Effector memory CD8-positive, alpha-beta T cell (primary cell): ENCODE results near the gene HEATR5B.
A peak's percentile ranks its signal among the peaks of the same experiment; 100 is the strongest.

Experiments used
- ATAC-seq: fragments of 150-1000 bp; cut with Tn5 transposase; replicated peaks from 2 replicates; pipeline ENCODE4 v1.10.0; 2021; ENCODE audit warnings: mild to moderate bottlenecking, moderate library complexity
- DNase-seq, 3 experiments: peaks; one replicate each; pipeline ENCODE4 v3.0.0; 2021
- H3K27ac Mint-ChIP-seq, 2 donors: one replicate each; pipeline ENCODE4 v1.8.0; 2022; ENCODE audit warnings: mild to moderate bottlenecking in 2 of 2, mixed read lengths in 2 of 2, moderate library complexity in 2 of 2
- H3K27me3 Mint-ChIP-seq, 2 donors: one replicate each; pipeline ENCODE4 v1.8.0; 2022; ENCODE audit warnings: mixed read lengths in 2 of 2
- H3K36me3 Mint-ChIP-seq: one replicate; pipeline ENCODE4 v1.8.0; 2022; ENCODE audit warnings: mild to moderate bottlenecking, moderate library complexity, mixed read lengths; ENCODE audit not compliant: insufficient read depth
- H3K4me1 Mint-ChIP-seq, 2 donors: one replicate each; pipeline ENCODE4 v1.8.0; 2022; ENCODE audit warnings: low read depth in 2 of 2, mixed read lengths in 2 of 2
- H3K4me3 Mint-ChIP-seq, 2 donors: one replicate each; pipeline ENCODE4 v1.8.0; 2022; ENCODE audit warnings: mild to moderate bottlenecking in 2 of 2, mixed read lengths in 2 of 2, moderate library complexity in 2 of 2
- H3K9me3 Mint-ChIP-seq, 2 donors: one replicate each; pipeline ENCODE4 v1.8.0; 2022; ENCODE audit warnings: mixed read lengths in 2 of 2
- total RNA-seq, 9 experiments: gene quantifications; one replicate each; lab custom pipeline; 2026; lab: John Stamatoyannopoulos, UW

Gene HEATR5B
- total RNA-seq: 68.3 to 171 (median 91.4) reads per million in 9 experiments

DNA sequence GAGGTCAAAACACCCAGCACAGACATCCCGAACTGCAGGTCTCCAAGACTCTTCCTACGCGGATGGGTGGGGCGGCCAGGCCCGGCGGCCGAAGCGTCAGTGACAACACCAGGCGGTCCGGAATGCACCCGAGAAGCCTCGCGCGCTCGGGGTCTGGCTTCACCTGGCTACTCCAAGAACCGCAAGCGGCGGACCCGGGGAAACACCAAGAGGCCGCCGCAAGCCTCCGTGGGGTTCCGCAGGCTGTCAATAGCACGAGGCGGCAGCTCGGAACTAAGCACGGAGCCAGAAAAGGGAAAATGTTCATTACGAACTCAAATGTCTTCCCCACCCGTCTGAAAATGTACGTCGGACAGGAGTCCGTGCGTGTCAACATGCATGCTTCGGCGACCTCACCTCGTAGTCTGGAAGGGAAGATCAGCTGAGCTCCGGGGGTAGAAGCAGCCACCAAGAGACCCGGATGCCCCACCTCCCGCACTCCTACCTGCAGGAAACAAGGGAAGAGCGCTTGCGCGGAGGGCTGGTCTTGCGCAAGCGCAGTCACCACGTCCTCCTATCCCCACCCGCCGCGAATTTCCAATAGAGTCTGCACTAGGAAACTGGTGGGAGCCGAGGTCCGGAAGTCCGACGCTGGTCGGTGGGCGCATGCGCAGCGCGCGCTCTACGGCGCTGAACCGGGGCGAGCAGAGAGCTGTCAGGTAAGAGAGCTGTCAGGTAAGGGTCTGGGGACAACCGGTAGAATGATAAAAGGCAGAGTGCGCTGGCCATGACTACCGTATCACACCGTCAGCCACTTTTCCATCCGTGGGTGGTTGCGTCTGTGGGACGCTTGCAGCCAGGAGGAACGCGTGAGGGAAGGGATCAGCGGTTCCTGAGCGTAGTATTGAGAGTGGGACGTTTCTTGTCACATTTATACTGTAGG is at the start of gene HEATR5B, which contains the start of gene GPATCH11:
Gene HEATR5B, minus strand, starts transcription at position 500 of the 922 bp plus-strand sequence. CDS start 958 bp downstream, outside the sequence.
Gene GPATCH11, plus strand, starts transcription at position 646 of the 922 bp plus-strand sequence. CDS start 3,864 bp downstream, outside the sequence.
- ATAC-seq (peak; percentile 80), DNase-seq (peak; percentile 82 to 85 (median 83))
- H3K4me3 Mint-ChIP-seq: no peak within 1 kb of the TSS
- H3K27ac Mint-ChIP-seq: no peak within 1 kb of the TSS
- H3K27me3 Mint-ChIP-seq: no peaks in the 10 kb centered on the region
- H3K4me1 Mint-ChIP-seq: peaks cover 35 to 57% of the 10 kb centered on the region in 2 donors
- no peaks in the 10 kb centered on the region for H3K9me3 Mint-ChIP-seq
- peaks cover 9% of the 10 kb centered on the region for H3K36me3 Mint-ChIP-seq

DNA sequence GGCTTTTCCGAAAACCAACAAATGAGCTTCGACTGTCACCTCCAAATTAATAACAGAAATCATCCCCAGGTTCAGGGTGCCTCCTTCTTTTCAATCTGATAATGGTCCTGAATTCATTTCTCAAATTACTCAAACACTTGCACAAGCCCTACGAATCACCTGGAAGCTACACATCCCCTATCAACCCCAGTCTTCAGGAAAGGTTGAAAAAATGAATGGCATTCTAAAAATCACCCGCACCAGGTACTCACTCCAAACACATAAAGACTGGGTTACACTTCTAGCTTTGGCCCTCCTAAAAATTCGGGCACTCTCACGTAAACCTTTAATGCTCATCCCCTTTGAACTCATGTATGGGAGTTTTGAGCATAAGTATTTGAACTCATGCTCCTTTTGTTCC is 48.7 kb upstream of the HEATR5B start:
- H3K27me3 Mint-ChIP-seq: no peaks in the 10 kb centered on the region
- DNase-seq: no peak
- peaks cover 2 to 6% of the 10 kb centered on the region in 2 donors for H3K4me1 Mint-ChIP-seq
- ATAC-seq: no peak
- peaks cover 30% of the 10 kb centered on the region for H3K36me3 Mint-ChIP-seq
- H3K4me3 Mint-ChIP-seq: no peak overlapping the region
- no peak overlapping the region for H3K27ac Mint-ChIP-seq
- H3K9me3 Mint-ChIP-seq: no peaks in the 10 kb centered on the region

DNA sequence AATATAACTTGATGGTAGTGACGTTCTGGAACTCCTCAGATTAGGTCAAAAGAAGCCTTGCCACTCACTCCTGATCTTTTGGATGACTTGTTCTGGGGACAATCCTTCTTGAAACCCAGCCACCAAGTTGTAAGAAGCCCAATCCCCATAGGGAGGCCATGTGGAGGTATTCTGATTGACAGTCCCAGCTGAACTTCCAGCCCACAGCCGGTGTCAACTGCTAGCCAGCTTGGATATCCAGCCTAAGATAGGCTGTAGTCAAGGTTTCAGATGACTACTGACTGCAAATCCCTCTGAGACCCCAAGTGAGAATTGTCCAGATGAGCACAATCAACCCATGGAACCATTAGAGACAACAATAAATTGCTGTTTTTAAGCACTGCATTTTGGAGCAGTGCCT is 41.2 kb upstream of the HEATR5B start:
- peaks cover 63% of the 10 kb centered on the region for H3K36me3 Mint-ChIP-seq
- H3K27me3 Mint-ChIP-seq: no peaks in the 10 kb centered on the region
- DNase-seq (no peak), ATAC-seq (no peak)
- no peaks in the 10 kb centered on the region for H3K9me3 Mint-ChIP-seq
- H3K4me3 Mint-ChIP-seq: no peak overlapping the region
- peaks cover 2 to 6% of the 10 kb centered on the region in 2 donors for H3K4me1 Mint-ChIP-seq
- H3K27ac Mint-ChIP-seq: no peak overlapping the region

- Mint-ChIP-seq H3K4me1 (peaks cover 2 to 7% of the 10 kb centered on the region in 2 donors), H3K9me3 (no peaks in the 10 kb centered on the region), H3K4me3 (no peak overlapping the region), H3K27me3 (no peaks in the 10 kb centered on the region), H3K36me3 (peaks cover 74% of the 10 kb centered on the region), H3K27ac (no peak overlapping the region)
- ATAC-seq: no peak
- DNase-seq: no peak
These were observed 35.0 kb upstream of the HEATR5B start for GRCh38 chr2:37119157-37119556.

DNA sequence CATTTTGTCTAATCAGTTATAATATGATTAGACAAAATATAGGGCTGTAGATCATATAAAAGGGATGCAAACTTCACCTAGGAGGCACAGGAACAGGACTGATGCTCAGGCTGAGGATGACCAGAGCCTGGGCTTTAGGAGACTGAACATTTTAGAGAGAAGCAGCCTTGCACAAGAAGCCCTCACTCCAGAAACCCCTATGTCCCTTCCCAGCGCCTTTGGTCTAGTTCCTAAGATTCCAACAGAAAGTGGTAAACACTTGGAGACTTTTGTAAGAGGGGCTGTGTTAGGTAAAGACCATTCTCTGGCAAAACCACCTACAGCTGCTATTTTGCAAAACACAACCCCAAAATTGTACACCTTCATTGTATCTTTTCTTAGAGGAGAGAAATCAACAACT is 33.4 kb upstream of the HEATR5B start:
- ATAC-seq (no peak), DNase-seq (no peak)
- H3K4me3 Mint-ChIP-seq: no peak overlapping the region
- no peaks in the 10 kb centered on the region for H3K27me3 Mint-ChIP-seq
- peak overlapping the region in 1 of 2 donors; percentile 83 for H3K27ac Mint-ChIP-seq
- H3K9me3 Mint-ChIP-seq: no peaks in the 10 kb centered on the region
- peaks cover 2 to 7% of the 10 kb centered on the region in 2 donors for H3K4me1 Mint-ChIP-seq
- peaks cover 73% of the 10 kb centered on the region for H3K36me3 Mint-ChIP-seq

GRCh38 chr2:37111958-37112357 is 27.8 kb upstream of the HEATR5B start:
- no peak overlapping the region for H3K27ac Mint-ChIP-seq
- no peak overlapping the region for H3K4me3 Mint-ChIP-seq
- no peaks in the 10 kb centered on the region for H3K9me3 Mint-ChIP-seq
- no peaks in the 10 kb centered on the region for H3K27me3 Mint-ChIP-seq
- DNase-seq (no peak), ATAC-seq (no peak)
- peaks cover 70% of the 10 kb centered on the region for H3K36me3 Mint-ChIP-seq
- peaks cover 2 to 7% of the 10 kb centered on the region in 2 donors for H3K4me1 Mint-ChIP-seq

DNA sequence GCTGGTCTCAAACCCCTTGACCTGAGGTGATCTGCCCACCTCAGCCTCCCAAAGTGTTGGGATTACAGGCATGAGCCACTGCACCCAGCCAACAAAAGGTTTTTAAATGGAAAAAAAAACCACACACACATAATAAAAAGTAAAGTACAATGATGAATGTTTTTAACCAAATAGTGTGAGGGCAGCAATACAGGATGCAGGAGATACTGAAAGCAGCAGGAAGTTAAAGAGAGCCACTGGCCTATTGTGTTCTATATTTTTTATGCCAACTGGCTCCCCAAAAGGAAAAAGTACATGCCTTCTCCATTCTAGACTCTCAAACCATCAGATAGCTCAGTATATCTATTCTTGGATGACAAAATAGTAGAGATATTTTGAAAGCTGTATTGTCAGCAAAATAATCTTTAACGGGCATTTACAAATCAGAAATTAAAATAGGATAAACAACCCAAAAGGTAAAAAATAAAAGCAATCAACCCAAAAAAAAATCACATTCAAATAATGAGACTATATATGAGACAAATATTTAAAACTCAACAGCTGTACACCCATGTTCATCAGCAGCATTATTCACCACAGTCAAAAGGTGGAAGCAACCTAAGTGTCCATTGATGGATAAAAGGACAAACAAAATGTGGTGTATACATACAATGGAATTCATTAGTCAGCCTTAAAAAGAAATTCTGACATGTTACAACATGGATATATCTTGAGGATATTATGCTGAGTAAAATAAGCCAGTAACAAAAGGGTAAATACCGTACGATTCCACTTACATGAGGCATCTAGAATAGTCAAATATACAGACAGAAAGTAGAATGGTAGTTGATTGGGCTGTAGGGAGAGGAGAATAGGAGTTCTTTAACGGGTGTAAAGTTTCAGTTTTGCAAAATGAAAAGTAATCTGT is 26.4 kb upstream of the HEATR5B start:
- H3K4me1 Mint-ChIP-seq: no peaks in the 10 kb centered on the region
- no peak overlapping the region for H3K4me3 Mint-ChIP-seq
- H3K27ac Mint-ChIP-seq: peak overlapping the region in 1 of 2 donors; percentile 38
- peaks cover 72% of the 10 kb centered on the region for H3K36me3 Mint-ChIP-seq
- DNase-seq (no peak), ATAC-seq (no peak)
- no peaks in the 10 kb centered on the region for H3K27me3 Mint-ChIP-seq
- H3K9me3 Mint-ChIP-seq: no peaks in the 10 kb centered on the region

- Mint-ChIP-seq H3K36me3 (peaks cover 68% of the 10 kb centered on the region), H3K9me3 (no peaks in the 10 kb centered on the region), H3K4me3 (no peak overlapping the region), H3K27ac (no peak overlapping the region), H3K4me1 (no peaks in the 10 kb centered on the region), H3K27me3 (no peaks in the 10 kb centered on the region)
- DNase-seq (no peak), ATAC-seq (no peak)
These were observed 25.4 kb upstream of the HEATR5B start for GRCh38 chr2:37109523-37109922.

DNA sequence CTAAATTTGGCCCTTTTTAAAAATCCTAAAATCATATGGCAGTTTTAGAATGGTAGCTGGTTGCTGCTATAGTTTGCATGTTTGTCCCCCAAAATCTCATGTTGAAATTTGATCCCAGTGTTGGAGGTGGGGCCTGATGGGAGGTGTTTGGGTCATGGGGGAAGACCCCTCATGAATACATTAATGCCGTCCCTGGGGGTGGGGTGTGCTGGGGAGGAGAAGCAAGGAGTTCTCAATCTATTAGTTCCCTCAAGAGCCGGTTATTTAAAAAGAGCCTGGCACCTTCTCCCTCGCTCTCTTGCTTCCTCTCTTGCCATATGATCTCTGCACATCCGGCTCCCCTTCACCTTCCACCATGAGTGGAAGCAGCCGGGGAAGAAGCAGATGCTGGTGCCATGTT is 21.0 kb upstream of the HEATR5B start:
- Mint-ChIP-seq H3K36me3 (peaks cover 47% of the 10 kb centered on the region), H3K27ac (peak overlapping the region in 1 of 2 donors; percentile 74), H3K4me3 (no peak overlapping the region), H3K9me3 (no peaks in the 10 kb centered on the region), H3K4me1 (no peaks in the 10 kb centered on the region), H3K27me3 (no peaks in the 10 kb centered on the region)
- DNase-seq (no peak), ATAC-seq (no peak)

DNA sequence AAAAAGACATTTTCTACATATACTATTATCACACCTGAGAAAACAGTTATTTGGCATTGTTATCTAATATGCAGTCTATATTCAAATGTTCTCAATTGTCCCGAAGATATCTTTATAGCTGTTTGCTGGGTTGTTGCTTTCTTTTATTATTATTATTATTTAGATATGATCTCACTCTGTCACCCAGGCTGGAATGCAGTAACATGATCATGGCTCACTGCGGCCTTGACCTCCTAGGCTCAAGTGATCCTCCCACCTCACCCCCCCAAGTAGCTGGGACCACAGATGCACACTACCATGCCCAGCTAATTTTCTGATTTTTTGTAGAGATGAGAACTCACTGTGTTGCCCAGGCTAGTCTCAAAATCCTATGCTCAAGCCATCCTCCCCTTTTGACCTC is 20.0 kb upstream of the HEATR5B start:
- Mint-ChIP-seq H3K4me3 (no peak overlapping the region), H3K9me3 (no peaks in the 10 kb centered on the region), H3K4me1 (peaks cover 0 to 5% of the 10 kb centered on the region in 2 donors), H3K36me3 (peaks cover 40% of the 10 kb centered on the region), H3K27me3 (no peaks in the 10 kb centered on the region), H3K27ac (peak overlapping the region; percentile 8 to 26)
- DNase-seq (no peak), ATAC-seq (no peak)

DNA sequence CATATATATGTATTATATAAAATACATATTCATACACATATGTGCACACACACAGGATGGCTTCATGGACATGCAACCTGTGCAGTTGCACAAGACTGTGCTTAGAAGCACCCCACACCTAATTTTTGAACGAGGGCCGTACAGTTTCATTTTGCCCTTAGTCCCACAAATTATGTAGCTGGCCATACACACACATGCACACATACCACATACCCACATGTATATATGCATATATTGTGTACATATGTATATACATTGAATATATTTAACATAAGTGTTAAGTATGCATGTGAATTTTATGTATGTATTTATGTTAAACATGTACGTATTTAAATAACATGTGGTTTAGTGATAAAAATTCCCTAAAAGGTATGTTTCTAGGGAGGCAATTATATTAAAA is 18.4 kb upstream of the HEATR5B start:
- H3K9me3 Mint-ChIP-seq: no peaks in the 10 kb centered on the region
- H3K4me1 Mint-ChIP-seq: peaks cover 0 to 5% of the 10 kb centered on the region in 2 donors
- DNase-seq (no peak), ATAC-seq (no peak)
- no peak overlapping the region for H3K27ac Mint-ChIP-seq
- no peaks in the 10 kb centered on the region for H3K27me3 Mint-ChIP-seq
- no peak overlapping the region for H3K4me3 Mint-ChIP-seq
- peaks cover 28% of the 10 kb centered on the region for H3K36me3 Mint-ChIP-seq

- H3K27me3 Mint-ChIP-seq: no peaks in the 10 kb centered on the region
- no peak for DNase-seq
- ATAC-seq: no peak
- H3K4me3 Mint-ChIP-seq: no peak overlapping the region
- H3K36me3 Mint-ChIP-seq: peaks cover 24% of the 10 kb centered on the region
- H3K4me1 Mint-ChIP-seq: peaks cover 0 to 5% of the 10 kb centered on the region in 2 donors
- no peaks in the 10 kb centered on the region for H3K9me3 Mint-ChIP-seq
- H3K27ac Mint-ChIP-seq: peak overlapping the region in 1 of 2 donors; percentile 3
These were observed 15.9 kb upstream of the HEATR5B start for GRCh38 chr2:37100054-37100453.

GRCh38 chr2:37098416-37099118 is 14.4 kb upstream of the HEATR5B start:
- Mint-ChIP-seq H3K4me1 (peaks cover 0 to 5% of the 10 kb centered on the region in 2 donors), H3K27ac (no peak overlapping the region), H3K27me3 (no peaks in the 10 kb centered on the region), H3K36me3 (peaks cover 37% of the 10 kb centered on the region), H3K4me3 (no peak overlapping the region), H3K9me3 (no peaks in the 10 kb centered on the region)
- no peak for ATAC-seq
- DNase-seq: no peak
